Fibroblast of skin of right quadriceps (primary cell): ENCODE results near the gene VRK3.
A peak's percentile ranks its signal among the peaks of the same experiment; 100 is the strongest.
"Not testable (repeated sequence)": the region's sequence is repeated elsewhere in the genome, so short reads cannot be mapped to it uniquely, and the experiment has no call there.

ENCODE experiments used
- DNase-seq: peaks from one replicate; pipeline ENCODE4 v3.0.0-alpha.2; 2013

VRK3 gene

GRCh38 chr19:50025022-50025793 lies at the start of gene VRK3:
Gene VRK3, minus strand, starts transcription at chr19:50025372. Its CDS starts 9,210 bp downstream, at chr19:50016162.
- peak; percentile 100 for DNase-seq

- DNase-seq: not testable (repeated sequence)
Measured at GRCh38 chr19:50068382-50068781, 43.2 kb upstream of the VRK3 start.

- DNase-seq: no peak
Measured at GRCh38 chr19:50067575-50067974, 42.4 kb upstream of the VRK3 start.

GRCh38 chr19:50065938-50066337 lies 40.8 kb upstream of the VRK3 start:
- DNase-seq: no peak

- no peak for DNase-seq
Measured at GRCh38 chr19:50061650-50062049, 36.5 kb upstream of the VRK3 start.

GRCh38 chr19:50060107-50060506 lies 34.9 kb upstream of the VRK3 start:
- no peak for DNase-seq

- no peak for DNase-seq
Measured at GRCh38 chr19:50059045-50059444, 33.9 kb upstream of the VRK3 start.

GRCh38 chr19:50058425-50058824 lies 33.3 kb upstream of the VRK3 start:
- DNase-seq: no peak

- DNase-seq: no peak
Measured at GRCh38 chr19:50053119-50053518, 27.9 kb upstream of the VRK3 start.

- DNase-seq: no peak
Measured at GRCh38 chr19:50051964-50052363, 26.8 kb upstream of the VRK3 start.

- DNase-seq: not testable (repeated sequence)
Measured at GRCh38 chr19:50051228-50051895, 26.2 kb upstream of the VRK3 start.

GRCh38 chr19:50050406-50051227 lies 25.4 kb upstream of the VRK3 start:
- peak; percentile 46 for DNase-seq

GRCh38 chr19:50047671-50048070 lies 22.5 kb upstream of the VRK3 start:
- no peak for DNase-seq

- peak; percentile 7 for DNase-seq
Measured at GRCh38 chr19:50046649-50047503, 21.7 kb upstream of the VRK3 start.

- DNase-seq: no peak
Measured at GRCh38 chr19:50044922-50045321, 19.8 kb upstream of the VRK3 start.

GRCh38 chr19:50043967-50044366 lies 18.8 kb upstream of the VRK3 start:
- DNase-seq: no peak

GRCh38 chr19:50042363-50043024 lies 17.3 kb upstream of the VRK3 start:
- DNase-seq: no peak

- DNase-seq: no peak
Measured at GRCh38 chr19:50040967-50041366, 15.8 kb upstream of the VRK3 start.

GRCh38 chr19:50039968-50040367 lies 14.8 kb upstream of the VRK3 start:
- no peak for DNase-seq

GRCh38 chr19:50036908-50037307 lies 11.7 kb upstream of the VRK3 start:
- no peak for DNase-seq

GRCh38 chr19:50030937-50031336 lies 5.8 kb upstream of the VRK3 start:
- no peak for DNase-seq

- DNase-seq: no peak
Measured at GRCh38 chr19:50030225-50030624, 5.1 kb upstream of the VRK3 start.
